Fibroblast of skin of left quadriceps (primary cell): ENCODE data around the gene CTNNA1.

ENCODE experiments used
- DNase-seq, 2 experiments: peaks; one replicate each; pipeline ENCODE4 v3.0.0-alpha.2; 2013; ENCODE audit warnings: low read depth in 2 of 2

The CTNNA1 gene

GRCh38 chr5:138949988-138950387 is 196.8 kb downstream of the CTNNA1 start:
- DNase-seq, result no peak

GRCh38 chr5:138950421-138951031 is 197.3 kb downstream of the CTNNA1 start:
- DNase-seq, result no peak

- no peak for DNase-seq
Measured at GRCh38 chr5:138951091-138951985, 198.1 kb downstream of the CTNNA1 start.

- no peak for DNase-seq
Measured at GRCh38 chr5:138951986-138952735, 198.9 kb downstream of the CTNNA1 start.

GRCh38 chr5:138952962-138953361 is 199.7 kb downstream of the CTNNA1 start:
- no peak for DNase-seq

GRCh38 chr5:138953387-138954256 is 200.4 kb downstream of the CTNNA1 start:
- peak in 1 of 2 experiments; percentile 29 for DNase-seq

GRCh38 chr5:138954257-138955012 is 201.2 kb downstream of the CTNNA1 start:
- DNase-seq, result no peak

GRCh38 chr5:138955013-138955660 is 201.9 kb downstream of the CTNNA1 start:
- no peak for DNase-seq

- no peak for DNase-seq
Measured at GRCh38 chr5:138955671-138956295, 202.6 kb downstream of the CTNNA1 start.

GRCh38 chr5:138956801-138957200 is 203.6 kb downstream of the CTNNA1 start:
- no peak for DNase-seq

- DNase-seq, result no peak
Measured at GRCh38 chr5:138960145-138960692, 207.0 kb downstream of the CTNNA1 start.

GRCh38 chr5:138961221-138961620 is 208.0 kb downstream of the CTNNA1 start:
- DNase-seq, result no peak

GRCh38 chr5:138961729-138962128 is 208.5 kb downstream of the CTNNA1 start:
- DNase-seq, result no peak

- DNase-seq, result no peak
Measured at GRCh38 chr5:138962614-138963370, 209.6 kb downstream of the CTNNA1 start.

- DNase-seq, result no peak
Measured at GRCh38 chr5:138963763-138964371, 210.6 kb downstream of the CTNNA1 start.

- no peak for DNase-seq
Measured at GRCh38 chr5:138964647-138965201, 211.5 kb downstream of the CTNNA1 start.

- DNase-seq, result no peak
Measured at GRCh38 chr5:138965626-138966025, 212.4 kb downstream of the CTNNA1 start.
